GM12878 (cell line): ENCODE measurements around the gene RAB7B. TPM values are rescaled to one million over a fixed set of nuclear protein-coding genes. Genes with fewer than 3 reads are reported as not detected.

Experiments used
- ATAC-seq: fragments of 200-7000 bp; cut with Tn5 transposase; 3 replicates; pipeline ENCODE4 v1.9.1; 2020; ENCODE audit warnings: mild to moderate bottlenecking, moderate library complexity
- BruUV-seq: library from RNA; stranded (reverse); fragments of 400-500 nt; replicated peaks from 2 replicates; lab custom pipeline; 2021; lab: Mats Ljungman, UMichigan
- CTCF ChIA-PET: fragments of 300-600 bp; sonication (Branson Sonifier 250); formaldehyde crosslinking; extraction: SDS; loops from one replicate; lab custom pipeline; 2021; ENCODE audit warnings: inconsistent platforms; lab: Yijun Ruan, JAX
- POLR2A ChIA-PET: fragments of 350-600 bp; formaldehyde crosslinking; extraction: SDS; loops from one replicate; lab custom pipeline; 2021; ENCODE audit warnings: inconsistent platforms; lab: Charles Lee
- RAD21 ChIA-PET: fragments of 300-600 bp; sonication (Branson Sonifier 250); formaldehyde crosslinking; loops from one replicate; lab custom pipeline; 2023; ENCODE audit warnings: antibody characterized with exemption; ENCODE audit not compliant: unreplicated experiment; lab: Charles Lee
- SMC1A ChIA-PET: fragments of 300-600 bp; sonication (Branson Sonifier 250); formaldehyde crosslinking; loops from one replicate; lab custom pipeline; 2023; ENCODE audit not compliant: unreplicated experiment, uncharacterized antibody; lab: Charles Lee
- DNase-seq: peaks from one replicate; pipeline ENCODE4 v3.0.0-alpha.2; 2011; ENCODE audit warnings: low read depth, low spot score
- FAIRE-seq: peaks from 3 replicates; lab custom pipeline; 2011; peaks lifted over from hg19 to GRCh38; lab: Jason Lieb, UNC
- H2AFZ ChIP-seq: 2 replicates; pipeline ENCODE4 v1.6.0; 2011; ENCODE audit warnings: low read depth, low read length, control low read depth; ENCODE audit not compliant: control insufficient read depth
- H3K27ac ChIP-seq: 2 replicates; pipeline ENCODE4 v1.5.1; 2011; ENCODE audit warnings: control low read depth; ENCODE audit not compliant: control insufficient read depth, insufficient read depth
- H3K27me3 ChIP-seq, 2 experiments: replicated peaks in 1 of 2; 2 replicates each; pipeline versions ENCODE4 v1.6.0 to v1.6.1; 2011; ENCODE audit warnings: low read length in 1 of 2; ENCODE audit not compliant: control insufficient read depth in 2 of 2, insufficient read depth in 2 of 2
- H3K36me3 ChIP-seq, 2 experiments: 2 replicates each; pipeline ENCODE4 v1.5.1; 2011; ENCODE audit warnings: low read length in 1 of 2; ENCODE audit not compliant: control insufficient read depth in 2 of 2, insufficient read depth in 2 of 2
- H3K4me1 ChIP-seq: 2 replicates; pipeline ENCODE4 v1.6.1; 2011; ENCODE audit warnings: mild to moderate bottlenecking, low read length, moderate library complexity, mixed read lengths; ENCODE audit not compliant: control insufficient read depth, insufficient read depth
- H3K4me2 ChIP-seq: 2 replicates; pipeline ENCODE4 v1.6.0; 2011; ENCODE audit warnings: control low read depth; ENCODE audit not compliant: control insufficient read depth, insufficient read depth
- H3K4me3 ChIP-seq: fragments of 200-600 bp; sonication (generic); 2 replicates; pipeline ENCODE4 v1.5.1; 2016
- H3K79me2 ChIP-seq: 2 replicates; pipeline ENCODE4 v1.6.0; 2011; ENCODE audit warnings: low read length; ENCODE audit not compliant: control insufficient read depth, insufficient read depth
- H3K9ac ChIP-seq: 2 replicates; pipeline ENCODE4 v1.8.0; 2011; ENCODE audit warnings: low read length, control low read depth, mixed read lengths; ENCODE audit not compliant: control insufficient read depth, insufficient read depth
- H3K9me3 ChIP-seq: replicated peaks from 3 replicates; pipeline ENCODE4 v1.5.1; 2011; ENCODE audit warnings: mild to moderate bottlenecking, low read length; ENCODE audit not compliant: control insufficient read depth, insufficient read depth
- H4K20me1 ChIP-seq: 2 replicates; pipeline ENCODE4 v1.6.0; 2011; ENCODE audit not compliant: control insufficient read depth, insufficient read depth
- EED ChIP-seq: sonication (generic); IDR thresholded peaks from 2 replicates; pipeline ENCODE4 v1.6.1; 2016; ENCODE audit warnings: antibody characterized with exemption, low read depth
- PAX5 ChIP-seq: IDR thresholded peaks from 2 replicates; pipeline ENCODE4 v1.6.1; 2011; ENCODE audit warnings: low read depth, low read length, borderline replicate concordance
- RELB ChIP-seq: fragments of 450-650 bp; IDR thresholded peaks from 2 replicates; pipeline ENCODE4 v1.6.1; 2017; ENCODE audit warnings: low read depth, mild to moderate bottlenecking, moderate library complexity
- SPI1 ChIP-seq: IDR thresholded peaks from 2 replicates; pipeline ENCODE4 v1.6.1; 2011; ENCODE audit warnings: low read depth, mild to moderate bottlenecking, low read length, moderate library complexity, borderline replicate concordance; ENCODE audit not compliant: insufficient read depth
- ZNF207 ChIP-seq: fragments of 450-650 bp; IDR thresholded peaks from 2 replicates; pipeline ENCODE4 v1.6.1; 2014; ENCODE audit warnings: antibody characterized with exemption, mild to moderate bottlenecking, borderline replicate concordance
- ZNF687 ChIP-seq: fragments of 450-650 bp; IDR thresholded peaks from 2 replicates; pipeline ENCODE4 v1.6.1; 2017; ENCODE audit warnings: mild to moderate bottlenecking, moderate library complexity
- WGBS: methylation state at CpG from one replicate; pipeline ENCODE4 v1.1.6; 2016; ENCODE audit warnings: low lambda C conversion rate; ENCODE audit not compliant: insufficient replicate concordance, insufficient coverage; ENCODE audit errors: missing lambda C conversion rate; 5-methylcytosine and 5-hydroxymethylcytosine counted together
- in situ Hi-C: fragments of 300-500 bp; cut with MboI; formaldehyde crosslinking; loops from 9 replicates; pipeline ENCODE4 v1.14.3; 2018; ENCODE audit warnings: mixed read lengths
- intact Hi-C: fragments of 100-400 bp; cut with micrococcal nuclease; formaldehyde crosslinking; loops from one replicate; pipeline ENCODE4 v1.14.2; 2022; ENCODE audit not compliant: unreplicated experiment
- polyA plus RNA-seq, 11 experiments: library from polyadenylated mRNA; depleted of rRNA in 4 of 11; unstranded in 6 of 11; stranded (reverse) in 5 of 11; fragments of >200 nt; fragmentation: Nextera tagmentation in 4 of 11; fragmentation: Illumina TruSeq in 1 of 11; extraction: Ambion mirVana in 4 of 11; extraction: Trizol in 1 of 11; gene quantifications; 1 replicate in 1 of 11; 2 replicates in 10 of 11; pipeline versions ENCODE4 v1.2.1 to v1.2.3, GENCODE V29; 2011 to 2016; ENCODE audit warnings: inconsistent platforms in 2 of 11, missing spikeins in 2 of 11, low read depth in 1 of 11
- total RNA-seq, 4 experiments: library from RNA; depleted of rRNA in 3 of 4; stranded (reverse); fragments of >200 nt in 3 of 4; fragmentation: Illumina TruSeq in 1 of 4; extraction: Trizol in 1 of 4; gene quantifications; 2 replicates each; pipeline versions ENCODE4 v1.2.1 to v1.2.3, GENCODE V29; 2013 to 2021

The RAB7B gene
- total and polyA plus RNA-seq, 10 of the 15 experiments (the other 5 are each of a cell fraction or from before 2014, with no cell fraction given), result 0.09 TPM; not detected in 9

GRCh38 chr1:205961991-205962820 is 41.0 kb downstream of the RAB7B start (continued):
- TF ChIP-seq ZNF207 (no peak), SPI1 (no peak)
- TF ChIP-seq, all 136 proteins: peak for 0

- WGBS, result 0% methylated on average over 2 of the region's 2 CpGs
- no peak for FAIRE-seq
- Histone ChIP-seq H3K4me2 (no peak overlapping the region; the same call in 1 of the 2 replicates), H3K36me3 (no peaks in the 10 kb centered on the region), H4K20me1 (no peaks in the 10 kb centered on the region), H3K27ac (no peak overlapping the region), H3K27me3 (peaks cover 0 to 2% of the 10 kb centered on the region in 2 experiments; a peak in 3 of 4 replicates), H3K9me3 (no peaks in the 10 kb centered on the region), H3K9ac (no peak overlapping the region), H3K4me1 (peaks cover 9% of the 10 kb centered on the region; the same call in 1 of the 2 replicates), H3K79me2 (no peaks in the 10 kb centered on the region), H3K4me3 (no peak overlapping the region), H2AFZ (no peak overlapping the region; the same call in 1 of the 2 replicates)
- intact Hi-C loops, result no loop called here
- ATAC-seq, result peak; percentile 87
- CTCF ChIA-PET, result interaction anchor here (1.0 to 1.7 kb wide), 3 partner anchors 9 to 170 kb away, joined by 3 to 15 read pairs (median 4); no protein-coding TSS in a partner anchor
- no peak for DNase-seq
- in situ Hi-C loops, result no loop called here
- POLR2A ChIA-PET, result interaction anchor here (0.6 kb wide), 1 partner anchor 154 kb away, joined by 5 read pairs; no protein-coding TSS in a partner anchor
- SMC1A ChIA-PET, result interaction anchor here (0.9 to 1.7 kb wide), 5 partner anchors 16 to 303 kb away, joined by 3 to 8 read pairs (median 3); no protein-coding TSS in a partner anchor
- TF ChIP-seq RELB (0 out of 2 replicates have a peak, but pooled peaks have one; percentile 44), ZNF687 (peak; percentile 89), EED (0 out of 2 replicates have a peak, but pooled peaks have one; percentile 12), PAX5 (no peak)
- RAD21 ChIA-PET, result interaction anchor here (0.9 to 3.4 kb wide), 3 partner anchors 16 to 302 kb away, joined by 3 to 14 read pairs (median 8); no protein-coding TSS in a partner anchor
- no TSS peak for BruUV-seq
These were observed 41.8 kb downstream of the RAB7B start for GRCh38 chr1:205961405-205961804.
